Activated T-cell treated with anti-CD3 and anti-CD28 coated beads for 24 hours (primary cell): ENCODE results near the gene GJD4.

Experiments used
- DNase-seq: peaks from one replicate; pipeline ENCODE4 v3.0.0-alpha.2; 2020; ENCODE audit warnings: low read depth

The GJD4 gene

DNA sequence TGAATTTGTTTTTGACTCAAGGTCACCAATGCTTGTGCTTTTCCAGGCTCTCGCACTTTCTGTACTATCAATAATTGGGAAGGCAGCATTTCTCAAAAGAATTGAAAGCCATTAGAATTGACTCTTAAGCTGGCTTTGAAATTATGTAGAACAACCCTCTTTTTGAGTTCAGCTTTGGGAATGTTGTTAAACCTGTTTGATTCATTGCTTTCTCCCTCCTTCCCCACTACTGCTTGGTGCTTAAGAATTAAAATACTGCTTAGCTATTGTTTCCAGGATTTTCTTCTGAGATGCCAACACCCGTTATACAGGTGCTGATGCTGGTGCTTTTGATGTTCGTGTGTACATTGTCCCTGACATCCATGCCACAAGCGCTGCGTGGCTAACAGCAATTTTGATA is 52.5 kb downstream of the GJD4 start:
- DNase-seq, result no peak
